Measurements from ENCODE around the gene PLEKHJ1. TPM values are rescaled to one million over a fixed set of nuclear protein-coding genes. Genes with fewer than 3 reads are reported as not detected.

Gene PLEKHJ1
- total RNA-seq, 1 experiment from 2014 or later = 119 TPM

DNA sequence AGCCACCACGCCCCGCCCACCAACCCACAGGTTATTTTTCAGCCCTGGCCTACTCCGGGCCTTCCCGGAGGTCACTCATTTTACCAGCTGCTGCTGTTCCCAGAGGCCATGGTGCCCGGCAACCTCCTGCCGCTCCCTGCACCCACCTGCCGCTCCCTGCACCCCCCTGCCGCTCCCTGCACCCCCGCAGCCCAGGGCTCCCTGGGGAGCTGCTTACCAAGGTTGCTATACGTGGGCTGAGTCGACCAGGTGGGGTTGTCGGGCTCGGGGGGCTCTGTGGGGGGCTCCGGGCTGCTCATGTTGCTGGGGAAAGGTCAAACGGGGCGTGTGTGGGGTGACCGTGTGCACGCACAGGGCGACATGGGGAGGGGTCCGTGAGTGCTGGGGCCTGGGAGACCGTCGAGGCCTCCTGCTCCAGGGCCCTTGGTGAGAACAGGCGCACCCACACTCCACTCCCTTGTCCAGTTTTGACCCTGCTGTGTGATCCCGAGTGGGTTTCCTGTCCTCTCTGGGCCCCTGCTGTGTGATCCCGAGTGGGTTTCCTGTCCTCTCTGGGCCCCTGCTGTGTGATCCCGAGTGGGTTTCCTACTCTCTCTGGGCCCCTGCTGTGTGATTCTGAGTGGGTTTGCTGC is 44.6 kb upstream of the PLEKHJ1 start:
- H3K4me3 Mint-ChIP-seq (ENCODE audit: unreplicated experiment) = no peak overlapping the region
- no TSS peak for BruUV-seq (replicated peaks)
- intact Hi-C loops (cut with micrococcal nuclease; ENCODE audit: unreplicated experiment) = no loop called here
- no peaks in the 10 kb centered on the region for H3K27me3 Mint-ChIP-seq (ENCODE audit: insufficient read depth, unreplicated experiment)
- H3K36me3 Mint-ChIP-seq (ENCODE audit: insufficient read depth, unreplicated experiment) = peaks cover 44% of the 10 kb centered on the region
- no peak for DNase-seq
- POLR2A ChIA-PET = no interaction called here
- Histone ChIP-seq H3K4me1 (peaks cover 7% of the 10 kb centered on the region; the same call in 1 of the 2 replicates), H3K4me3 (ENCODE audit: low read depth, low read length) (no peak overlapping the region), H3K27me3 (replicated peaks; ENCODE audit: control insufficient read depth, insufficient read depth, low read length) (no peaks in the 10 kb centered on the region), H3K9me3 (no peaks in the 10 kb centered on the region), H3K36me3 (ENCODE audit: control insufficient read depth, insufficient read depth, low read length) (no peaks in the 10 kb centered on the region)
- peak overlapping the region; percentile 22 for H3K27ac Mint-ChIP-seq (ENCODE audit: unreplicated experiment)
- H3K4me1 Mint-ChIP-seq (ENCODE audit: low read depth, unreplicated experiment) = no peaks in the 10 kb centered on the region
- CTCF ChIA-PET = no interaction called here
- TF ChIP-seq, protein P1, sequence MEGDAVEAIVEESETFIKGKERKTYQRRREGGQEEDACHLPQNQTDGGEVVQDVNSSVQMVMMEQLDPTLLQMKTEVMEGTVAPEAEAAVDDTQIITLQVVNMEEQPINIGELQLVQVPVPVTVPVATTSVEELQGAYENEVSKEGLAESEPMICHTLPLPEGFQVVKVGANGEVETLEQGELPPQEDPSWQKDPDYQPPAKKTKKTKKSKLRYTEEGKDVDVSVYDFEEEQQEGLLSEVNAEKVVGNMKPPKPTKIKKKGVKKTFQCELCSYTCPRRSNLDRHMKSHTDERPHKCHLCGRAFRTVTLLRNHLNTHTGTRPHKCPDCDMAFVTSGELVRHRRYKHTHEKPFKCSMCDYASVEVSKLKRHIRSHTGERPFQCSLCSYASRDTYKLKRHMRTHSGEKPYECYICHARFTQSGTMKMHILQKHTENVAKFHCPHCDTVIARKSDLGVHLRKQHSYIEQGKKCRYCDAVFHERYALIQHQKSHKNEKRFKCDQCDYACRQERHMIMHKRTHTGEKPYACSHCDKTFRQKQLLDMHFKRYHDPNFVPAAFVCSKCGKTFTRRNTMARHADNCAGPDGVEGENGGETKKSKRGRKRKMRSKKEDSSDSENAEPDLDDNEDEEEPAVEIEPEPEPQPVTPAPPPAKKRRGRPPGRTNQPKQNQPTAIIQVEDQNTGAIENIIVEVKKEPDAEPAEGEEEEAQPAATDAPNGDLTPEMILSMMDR (IDR thresholded peaks at IDR 0.05; ENCODE audit: insufficient read depth in 1 of 2, low read depth in 1 of 2, low read length in 1 of 2, severe bottlenecking in 1 of 2, unreplicated experiment in 1 of 2) = no peak
- no peaks in the 10 kb centered on the region for H3K9me3 Mint-ChIP-seq (ENCODE audit: unreplicated experiment)

DNA sequence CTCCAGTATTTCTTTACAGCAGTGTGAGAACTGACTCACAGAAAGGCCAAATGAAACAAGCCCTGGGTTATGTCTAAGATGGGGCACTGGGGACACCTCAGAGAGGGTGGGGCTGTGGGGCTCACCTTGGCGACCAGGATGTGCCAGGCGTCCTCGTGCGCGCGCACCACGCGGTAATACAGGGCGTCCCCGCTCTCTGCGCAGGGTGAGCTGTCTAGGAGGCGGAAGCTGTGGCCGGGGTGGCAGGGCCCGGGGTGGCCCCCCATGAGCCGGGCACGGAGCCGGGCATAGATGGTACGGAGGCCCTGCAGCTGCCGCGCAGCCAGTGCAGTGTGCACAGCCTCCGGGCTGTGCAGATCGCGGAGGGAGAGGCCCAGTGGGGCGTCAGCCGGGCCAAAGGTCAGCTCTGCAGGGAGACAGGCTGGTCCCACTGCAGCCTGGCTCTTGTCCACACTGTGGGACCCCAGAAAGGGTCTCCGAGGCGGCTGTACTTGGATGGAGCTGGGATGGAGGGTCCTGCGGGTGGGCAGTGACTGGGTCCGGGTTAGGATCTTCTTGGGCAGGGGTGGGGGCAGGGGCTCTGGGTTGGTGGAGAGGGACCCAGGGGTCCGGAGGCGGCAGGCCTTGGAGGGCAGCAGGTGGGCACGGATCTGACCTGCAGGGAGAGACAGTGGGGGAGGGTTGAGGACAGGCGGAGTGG is 42.5 kb upstream of the PLEKHJ1 start:
- Mint-ChIP-seq H3K4me1 (ENCODE audit: low read depth, unreplicated experiment) (no peaks in the 10 kb centered on the region), H3K4me3 (ENCODE audit: unreplicated experiment) (no peak overlapping the region), H3K27ac (ENCODE audit: unreplicated experiment) (no peak overlapping the region), H3K27me3 (ENCODE audit: insufficient read depth, unreplicated experiment) (no peaks in the 10 kb centered on the region), H3K36me3 (ENCODE audit: insufficient read depth, unreplicated experiment) (peaks cover 63% of the 10 kb centered on the region), H3K9me3 (ENCODE audit: unreplicated experiment) (no peaks in the 10 kb centered on the region)
- Histone ChIP-seq H3K4me1 (peaks cover 7% of the 10 kb centered on the region; the same call in 1 of the 2 replicates), H3K27me3 (replicated peaks; ENCODE audit: control insufficient read depth, insufficient read depth, low read length) (no peaks in the 10 kb centered on the region), H3K9me3 (no peaks in the 10 kb centered on the region), H3K36me3 (ENCODE audit: control insufficient read depth, insufficient read depth, low read length) (no peaks in the 10 kb centered on the region), H3K4me3 (ENCODE audit: low read depth, low read length) (no peak overlapping the region)
- POLR2A ChIA-PET = interaction anchor here (0.5 kb wide), 1 partner anchor 82 kb away, joined by 3 read pairs; no protein-coding TSS in a partner anchor
- BruUV-seq (replicated peaks) = no TSS peak
- TF ChIP-seq, protein P1 (IDR thresholded peaks at IDR 0.05; ENCODE audit: insufficient read depth in 1 of 2, low read depth in 1 of 2, low read length in 1 of 2, severe bottlenecking in 1 of 2, unreplicated experiment in 1 of 2) = no peak
- intact Hi-C loops (cut with micrococcal nuclease; ENCODE audit: unreplicated experiment) = loop anchor here (5.0 kb wide), 1 partner anchor 109 kb away; no protein-coding TSS in a partner anchor
- DNase-seq = no peak
- CTCF ChIA-PET = interaction anchor here (0.6 kb wide), 1 partner anchor 558 kb away, joined by 3 read pairs; no protein-coding TSS in a partner anchor

DNA sequence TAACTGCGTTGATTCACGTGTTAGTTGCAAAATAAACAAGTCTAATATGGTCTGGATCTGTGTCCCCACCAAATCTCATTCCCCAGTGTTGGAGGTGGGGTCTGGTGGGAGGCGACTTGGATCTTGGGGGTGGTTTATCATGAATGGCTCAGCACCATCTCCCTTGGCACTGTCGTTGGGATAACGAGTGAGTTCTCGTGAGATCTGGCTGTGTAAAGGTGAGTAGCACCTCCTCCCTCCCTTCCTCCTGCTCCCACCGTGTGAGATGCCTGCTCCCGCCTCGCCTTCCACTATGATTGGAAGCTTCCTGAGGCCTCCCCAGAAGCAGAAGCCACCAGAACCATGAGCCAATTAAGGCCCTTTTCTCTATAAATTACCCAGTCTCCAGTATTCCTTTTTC is 41.0 kb upstream of the PLEKHJ1 start:
- no peaks in the 10 kb centered on the region for H3K4me1 Mint-ChIP-seq (ENCODE audit: low read depth, unreplicated experiment)
- CTCF ChIA-PET = no interaction called here
- H3K36me3 Mint-ChIP-seq (ENCODE audit: insufficient read depth, unreplicated experiment) = peaks cover 69% of the 10 kb centered on the region
- H3K9me3 ChIP-seq = no peaks in the 10 kb centered on the region
- DNase-seq = no peak
- H3K27me3 Mint-ChIP-seq (ENCODE audit: insufficient read depth, unreplicated experiment) = no peaks in the 10 kb centered on the region
- POLR2A ChIA-PET = no interaction called here
- no peaks in the 10 kb centered on the region for H3K27me3 ChIP-seq (replicated peaks; ENCODE audit: control insufficient read depth, insufficient read depth, low read length)
- peaks cover 3% of the 10 kb centered on the region; the same call in 1 of the 2 replicates for H3K36me3 ChIP-seq (ENCODE audit: control insufficient read depth, insufficient read depth, low read length)
- H3K9me3 Mint-ChIP-seq (ENCODE audit: unreplicated experiment) = no peaks in the 10 kb centered on the region
- TF ChIP-seq, protein P1 (IDR thresholded peaks at IDR 0.05; ENCODE audit: insufficient read depth in 1 of 2, low read depth in 1 of 2, low read length in 1 of 2, severe bottlenecking in 1 of 2, unreplicated experiment in 1 of 2) = no peak
- H3K4me3 Mint-ChIP-seq (ENCODE audit: unreplicated experiment) = no peak overlapping the region
- H3K27ac Mint-ChIP-seq (ENCODE audit: unreplicated experiment) = peak overlapping the region; percentile 87
- intact Hi-C loops (cut with micrococcal nuclease; ENCODE audit: unreplicated experiment) = loop anchor here (5.0 kb wide), 1 partner anchor 110 kb away; no protein-coding TSS in a partner anchor
- no TSS peak for BruUV-seq (replicated peaks)
- H3K4me3 ChIP-seq (ENCODE audit: low read depth, low read length) = no peak overlapping the region
- peaks cover 7% of the 10 kb centered on the region; the same call in 1 of the 2 replicates for H3K4me1 ChIP-seq

Data from Caco-2 (cell line).